Measurements from ENCODE around the gene APBB1IP.
"Not testable (repeated sequence)": the region's sequence is repeated elsewhere in the genome, so short reads cannot be mapped to it uniquely, and the experiment has no call there.

APBB1IP gene

GRCh38 chr10:26579256-26580063 lies 141.3 kb downstream of the APBB1IP start:
- DNase-seq, result no peak
- in situ Hi-C loops (cut with MboI; ENCODE audit: low pct_unique_long_range_greater_than_20kb, low sequenced_read_pairs), result no loop called here

DNA sequence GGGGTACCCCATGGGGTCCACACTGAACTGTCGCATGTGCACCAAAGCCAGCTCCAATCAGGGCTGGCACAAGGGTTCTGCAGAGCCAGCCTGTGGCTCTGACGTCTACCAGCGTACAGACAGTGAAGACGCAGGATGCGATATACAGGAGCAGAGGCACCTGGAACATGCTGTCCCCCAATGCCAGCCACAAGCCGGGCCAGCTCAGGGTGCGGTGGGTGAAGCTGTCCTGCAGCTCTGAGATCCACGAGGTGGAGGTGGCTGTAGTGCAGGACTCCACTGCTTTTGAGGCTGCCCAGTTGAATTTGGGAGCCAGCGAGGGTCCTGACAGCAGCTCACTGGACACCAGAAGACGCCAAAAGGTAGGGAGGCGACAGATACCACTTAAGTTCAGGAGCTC lies 148.1 kb downstream of the APBB1IP start:
- in situ Hi-C loops (cut with MboI; ENCODE audit: low pct_unique_long_range_greater_than_20kb, low sequenced_read_pairs), result no loop called here
- DNase-seq, result no peak

DNA sequence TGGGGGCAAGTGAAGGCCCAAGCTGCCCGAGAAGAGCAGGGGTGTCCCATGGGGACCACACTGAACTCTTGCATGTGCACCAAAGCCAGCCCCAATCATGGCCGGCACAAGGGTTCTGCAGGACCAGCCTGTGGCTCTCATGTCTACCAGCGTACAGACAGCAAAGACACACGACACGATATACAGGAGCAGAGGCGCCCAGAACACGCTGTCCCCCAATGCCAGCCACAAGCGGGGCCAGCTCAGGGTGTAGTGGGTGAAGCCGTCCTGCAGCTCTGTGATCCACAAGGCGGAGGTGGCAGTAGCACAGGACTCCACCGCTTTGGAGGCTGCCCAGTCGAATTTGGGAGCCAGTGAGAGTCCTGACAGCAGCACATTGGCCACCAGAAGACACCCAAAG lies 150.5 kb downstream of the APBB1IP start:
- in situ Hi-C loops (cut with MboI; ENCODE audit: low pct_unique_long_range_greater_than_20kb, low sequenced_read_pairs), result no loop called here

DNA sequence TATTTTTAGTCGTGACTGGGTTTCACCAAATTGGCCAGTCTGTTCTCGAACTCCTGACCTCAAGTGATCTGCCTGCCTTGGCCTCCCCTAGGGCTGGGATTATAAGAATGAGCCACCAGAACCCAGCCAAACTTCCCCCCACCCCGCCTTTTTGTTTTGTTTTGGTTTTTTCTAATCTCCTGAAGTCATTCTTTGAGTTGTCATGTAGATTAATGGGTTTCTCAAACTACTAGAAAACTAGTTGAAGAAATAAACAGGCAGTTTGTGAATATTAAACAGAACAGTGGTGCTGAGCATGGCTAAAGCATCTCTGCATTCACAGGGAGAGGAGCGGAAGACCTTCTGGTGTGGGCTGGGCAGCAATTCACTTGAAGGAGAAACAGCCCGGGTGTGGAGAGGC lies 151.7 kb downstream of the APBB1IP start:
- in situ Hi-C loops (cut with MboI; ENCODE audit: low pct_unique_long_range_greater_than_20kb, low sequenced_read_pairs); DNase-seq: not testable (repeated sequence)

More for the DNA sequence above, 150.5 kb downstream of the APBB1IP start:
- DNase-seq, result no peak

- no peak for DNase-seq
- in situ Hi-C loops (cut with MboI; ENCODE audit: low pct_unique_long_range_greater_than_20kb, low sequenced_read_pairs), result no loop called here
These were observed 155.8 kb downstream of the APBB1IP start for GRCh38 chr10:26593896-26594295.

DNA sequence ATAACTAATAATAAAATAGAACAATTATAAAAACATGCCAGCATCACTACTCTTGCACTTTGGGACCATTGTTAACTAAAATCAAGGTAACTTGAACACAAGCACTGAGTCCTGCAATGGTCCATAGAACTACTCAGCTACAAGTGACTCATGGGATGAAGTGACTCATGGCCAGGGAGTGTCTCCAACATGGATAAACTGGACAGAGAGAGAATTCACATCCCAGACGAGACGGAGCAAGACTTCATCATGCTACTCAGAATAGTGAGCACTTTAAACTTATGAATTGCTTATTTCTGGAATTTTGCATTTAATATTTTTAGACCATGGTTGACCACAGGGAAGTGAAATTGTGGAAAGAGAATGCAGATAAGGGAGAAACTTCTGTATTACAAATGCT lies 165.1 kb downstream of the APBB1IP start:
- DNase-seq; in situ Hi-C loops (cut with MboI; ENCODE audit: low pct_unique_long_range_greater_than_20kb, low sequenced_read_pairs): not testable (repeated sequence)

GRCh38 chr10:26604320-26605093 lies 166.4 kb downstream of the APBB1IP start:
- in situ Hi-C loops (cut with MboI; ENCODE audit: low pct_unique_long_range_greater_than_20kb, low sequenced_read_pairs); DNase-seq: not testable (repeated sequence)

- peak; percentile 61 for DNase-seq
- in situ Hi-C loops (cut with MboI; ENCODE audit: low pct_unique_long_range_greater_than_20kb, low sequenced_read_pairs), result not testable (repeated sequence)
These were observed 168.3 kb downstream of the APBB1IP start for GRCh38 chr10:26606389-26606877.

DNA sequence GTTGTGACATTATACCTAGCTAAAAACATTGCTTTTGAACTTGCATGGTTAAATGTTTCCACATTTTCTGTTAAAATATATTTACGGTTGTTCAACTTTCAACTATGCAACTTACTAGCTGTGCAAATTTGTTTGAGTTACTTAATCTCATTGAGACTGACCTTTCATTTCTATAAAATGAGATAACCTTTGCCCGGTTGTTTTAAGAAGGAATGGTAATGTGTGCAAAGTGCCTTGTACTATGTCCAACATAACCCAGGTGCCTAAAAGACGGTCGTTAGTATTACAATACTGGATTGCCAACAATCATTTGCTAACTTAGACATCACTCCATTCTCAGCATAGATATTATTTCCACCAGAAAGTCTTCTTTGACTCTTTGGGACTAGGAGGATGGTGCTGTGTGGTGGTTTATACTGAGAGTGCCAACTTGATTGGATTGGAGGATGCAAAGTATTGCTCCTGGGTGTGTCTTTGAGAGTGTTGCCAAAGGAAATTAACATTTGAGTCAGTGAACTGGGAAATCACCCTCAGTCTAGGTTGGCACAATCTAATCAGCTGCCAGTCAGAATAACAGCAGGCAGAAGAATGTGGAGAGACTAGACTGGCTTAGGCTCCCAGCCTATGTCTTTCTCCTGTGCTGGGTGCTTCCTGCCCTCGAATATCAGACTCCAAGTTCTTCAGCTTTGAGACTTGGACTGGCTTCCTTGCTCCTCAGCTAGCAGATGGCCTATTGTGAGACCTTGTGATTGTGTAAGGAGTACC lies 174.2 kb downstream of the APBB1IP start:
- in situ Hi-C loops (cut with MboI; ENCODE audit: low pct_unique_long_range_greater_than_20kb, low sequenced_read_pairs), result no loop called here
- no peak for DNase-seq

Data from KBM-7 (cell line).